CD14-positive monocyte (primary cell): Measurements from ENCODE around the gene CDKN2B-AS1. TPM values are rescaled to one million over a fixed set of nuclear protein-coding genes. Genes with fewer than 3 reads are reported as not detected.
A peak's percentile ranks its signal among the peaks of the same experiment; 100 is the strongest.

ENCODE experiments used
- DNase-seq, 3 donors: peaks; one replicate each; pipeline ENCODE4 v3.0.0-alpha.2; 2011 to 2022
- H2AFZ ChIP-seq: 2 replicates; pipeline ENCODE4 v1.6.0; 2012; ENCODE audit warnings: mild to moderate bottlenecking, low read depth, low read length, inconsistent platforms; ENCODE audit not compliant: insufficient read depth, poor library complexity, severe bottlenecking
- H3K27ac ChIP-seq, 2 donors: 1 replicate in 1 of 2; 2 replicates in 1 of 2; pipeline ENCODE4 v1.5.1; 2012 to 2013; ENCODE audit warnings: low read length in 2 of 2, control low read depth in 1 of 2, inconsistent platforms in 1 of 2, low read depth in 1 of 2, mild to moderate bottlenecking in 1 of 2
- H3K27me3 ChIP-seq, 2 donors: one replicate each; pipeline versions ENCODE4 v1.6.0 to v1.6.1; 2011 to 2013; ENCODE audit warnings: low read length in 2 of 2; ENCODE audit not compliant: control insufficient read depth in 2 of 2, insufficient read depth in 2 of 2
- H3K36me3 ChIP-seq, 2 donors: replicated peaks in 1 of 2; 1 replicate in 1 of 2; 2 replicates in 1 of 2; pipeline versions ENCODE4 v1.5.1 to v1.6.1; 2012 to 2013; ENCODE audit warnings: low read length in 2 of 2, control low read depth in 1 of 2, inconsistent platforms in 1 of 2, mild to moderate bottlenecking in 1 of 2; ENCODE audit not compliant: insufficient read depth in 2 of 2, control insufficient read depth in 1 of 2
- H3K4me1 ChIP-seq, 2 donors: 1 replicate in 1 of 2; 2 replicates in 1 of 2; pipeline versions ENCODE4 v1.5.1 to v1.6.1; 2012 to 2013; ENCODE audit warnings: low read length in 2 of 2, control low read depth in 1 of 2, inconsistent platforms in 1 of 2, mild to moderate bottlenecking in 1 of 2, moderate library complexity in 1 of 2; ENCODE audit not compliant: insufficient read depth in 2 of 2, control insufficient read depth in 1 of 2
- H3K4me2 ChIP-seq: replicated peaks from 2 replicates; pipeline ENCODE3; 2012; ENCODE audit warnings: low read length, moderate library complexity, mild to moderate bottlenecking; ENCODE audit not compliant: poor library complexity, severe bottlenecking; ENCODE audit errors: extremely low read depth
- H3K4me3 ChIP-seq, 3 experiments: fragments of 200-600 bp in 1 of 3; sonication (generic) in 1 of 3; replicated peaks in 1 of 3; 1 replicate in 2 of 3; 2 replicates in 1 of 3; pipeline ENCODE4 v1.5.1; 2011 to 2013; ENCODE audit warnings: low read length in 3 of 3, mild to moderate bottlenecking in 3 of 3, control low read depth in 2 of 3, low read depth in 2 of 3, inconsistent platforms in 1 of 3, moderate library complexity in 1 of 3
- H3K79me2 ChIP-seq: 2 replicates; pipeline ENCODE4 v1.6.0; 2012; ENCODE audit warnings: mild to moderate bottlenecking, control low read depth, inconsistent platforms, low read length, moderate library complexity; ENCODE audit not compliant: insufficient read depth
- H3K9ac ChIP-seq: 2 replicates; pipeline ENCODE4 v1.6.0; 2017; ENCODE audit warnings: low read length, mild to moderate bottlenecking; ENCODE audit not compliant: insufficient read depth, poor library complexity, severe bottlenecking
- H3K9me3 ChIP-seq, 2 donors: replicated peaks in 1 of 2; 1 replicate in 1 of 2; 2 replicates in 1 of 2; pipeline versions ENCODE4 v1.5.1 to v1.6.1; 2012 to 2013; ENCODE audit warnings: low read length in 2 of 2, control low read depth in 1 of 2; ENCODE audit not compliant: control insufficient read depth in 1 of 2, insufficient read depth in 1 of 2
- H4K20me1 ChIP-seq: 2 replicates; pipeline ENCODE4 v1.6.0; 2012; ENCODE audit warnings: mild to moderate bottlenecking, low read length, control low read depth, moderate library complexity; ENCODE audit not compliant: insufficient read depth
- H3K27ac Mint-ChIP-seq, 7 donors: one replicate each; pipeline ENCODE4 v1.8.0; 2020; ENCODE audit warnings: mild to moderate bottlenecking in 7 of 7, mixed read lengths in 7 of 7, moderate library complexity in 6 of 7, inconsistent platforms in 2 of 7
- H3K27me3 Mint-ChIP-seq, 3 donors: one replicate each; pipeline ENCODE4 v1.8.0; 2021 to 2022; ENCODE audit warnings: low read depth in 3 of 3, mild to moderate bottlenecking in 3 of 3, mixed read lengths in 3 of 3, moderate library complexity in 3 of 3, inconsistent platforms in 1 of 3
- H3K36me3 Mint-ChIP-seq, 2 donors: one replicate each; pipeline ENCODE4 v1.8.0; 2020; ENCODE audit warnings: mixed read lengths in 2 of 2, inconsistent platforms in 1 of 2, mild to moderate bottlenecking in 1 of 2
- H3K4me1 Mint-ChIP-seq: one replicate; pipeline ENCODE4 v1.8.0; 2020; ENCODE audit warnings: mild to moderate bottlenecking, mixed read lengths
- H3K4me3 Mint-ChIP-seq, 2 donors: one replicate each; pipeline ENCODE4 v1.8.0; 2020; ENCODE audit warnings: mild to moderate bottlenecking in 2 of 2, mixed read lengths in 2 of 2, moderate library complexity in 1 of 2
- H3K9me3 Mint-ChIP-seq, 7 donors: one replicate each; pipeline ENCODE4 v1.8.0; 2020 to 2022; ENCODE audit warnings: mixed read lengths in 7 of 7, mild to moderate bottlenecking in 6 of 7, moderate library complexity in 6 of 7, inconsistent platforms in 2 of 7
- CTCF ChIP-seq: fragments of 200-600 bp; IDR thresholded peaks from one replicate; pipeline ENCODE4 v1.8.0; 2022; ENCODE audit warnings: antibody characterized with exemption, mild to moderate bottlenecking
- WGBS: methylation state at CpG from one replicate; pipeline ENCODE4 v1.1.5; 2013; ENCODE audit warnings: missing lambda C conversion rate; ENCODE audit not compliant: insufficient coverage; 5-methylcytosine and 5-hydroxymethylcytosine counted together
- intact Hi-C, 2 donors: fragments of 100-400 bp; cut with micrococcal nuclease; formaldehyde crosslinking; loops; one replicate each; pipeline versions ENCODE4 v1.15.0 to v1.15.1; 2023
- polyA plus RNA-seq, 3 donors: library from polyadenylated mRNA; depleted of rRNA in 1 of 3; unstranded in 2 of 3; stranded (reverse) in 1 of 3; fragments of 300-500 nt in 2 of 3; fragments of >200 nt in 1 of 3; fragmentation: Illumina TruSeq in 2 of 3; gene quantifications; 1 replicate in 2 of 3; 2 replicates in 1 of 3; pipeline ENCODE4 v1.2.3, GENCODE V29; 2012 to 2021

Gene CDKN2B-AS1
- polyA plus RNA-seq, 3 donors: 0.35 to 0.55 (median 0.50) TPM

- H3K4me3 Mint-ChIP-seq: peak overlapping the region in 1 of 2 donors; percentile 71
- no peaks in the 10 kb centered on the region for H3K79me2 ChIP-seq
These were observed 22.2 kb upstream of the CDKN2B-AS1 start for GRCh38 chr9:21972361-21972760.

GRCh38 chr9:21974343-21974721 lies 20.3 kb upstream of the CDKN2B-AS1 start:
- H3K4me2 ChIP-seq: peak overlapping the region; percentile 77
- peaks cover 4 to 56% (median 38%) of the 10 kb centered on the region in 7 donors for H3K9me3 Mint-ChIP-seq
- peak overlapping the region; percentile 75 for H2AFZ ChIP-seq
- H3K36me3 Mint-ChIP-seq: peaks cover 16 to 19% of the 10 kb centered on the region in 2 donors
- intact Hi-C loops: no loop called here
- H3K27me3 Mint-ChIP-seq: peaks cover 92 to 95% (median 94%) of the 10 kb centered on the region in 3 donors
- peaks cover 7 to 52% of the 10 kb centered on the region in 2 donors for H3K9me3 ChIP-seq
- peaks cover 19 to 24% of the 10 kb centered on the region in 2 donors for H3K4me1 ChIP-seq
- peak overlapping the region in 1 of 3 experiments; percentile 69 for H3K4me3 ChIP-seq
- H3K4me3 Mint-ChIP-seq: peak overlapping the region; percentile 70 to 90
- no peak overlapping the region for H3K27ac Mint-ChIP-seq
- H3K9ac ChIP-seq: no peak overlapping the region
- no peaks in the 10 kb centered on the region for H4K20me1 ChIP-seq
- TF ChIP-seq CTCF: no peak
- peaks cover 97 to 99% of the 10 kb centered on the region in 2 donors for H3K27me3 ChIP-seq
- H3K79me2 ChIP-seq: no peaks in the 10 kb centered on the region
- no peak for DNase-seq
- peaks cover 41% of the 10 kb centered on the region for H3K4me1 Mint-ChIP-seq
- WGBS: 1% methylated on average over 18 of the region's 21 CpGs
- no peaks in the 10 kb centered on the region for H3K36me3 ChIP-seq
- no peak overlapping the region for H3K27ac ChIP-seq

More at GRCh38 chr9:21972361-21972760, 22.2 kb upstream of the CDKN2B-AS1 start:
- no peak overlapping the region for H3K27ac ChIP-seq
- peaks cover 55% of the 10 kb centered on the region for H3K4me1 Mint-ChIP-seq
- H3K9me3 ChIP-seq: peaks cover 15 to 69% of the 10 kb centered on the region in 2 donors
- no peak overlapping the region for H2AFZ ChIP-seq
- H3K4me3 ChIP-seq: no peak overlapping the region
- peaks cover 96 to 99% of the 10 kb centered on the region in 2 donors for H3K27me3 ChIP-seq
- H3K9me3 Mint-ChIP-seq: peaks cover 0 to 62% (median 53%) of the 10 kb centered on the region in 7 donors
- H3K4me2 ChIP-seq: no peak overlapping the region
- H3K27me3 Mint-ChIP-seq: peaks cover 95 to 97% (median 97%) of the 10 kb centered on the region in 3 donors
- H3K36me3 Mint-ChIP-seq: peaks cover 16 to 25% of the 10 kb centered on the region in 2 donors
- peaks cover 29 to 36% of the 10 kb centered on the region in 2 donors for H3K4me1 ChIP-seq
- H4K20me1 ChIP-seq: no peaks in the 10 kb centered on the region
- no peak overlapping the region for H3K27ac Mint-ChIP-seq
- no peaks in the 10 kb centered on the region for H3K36me3 ChIP-seq
- no peak for TF ChIP-seq CTCF
- H3K9ac ChIP-seq: no peak overlapping the region
- DNase-seq: no peak
- intact Hi-C loops: no loop called here
